Endothelial cell (in vitro differentiated cells): ENCODE results near the gene SLC38A10. TPM values are rescaled to one million over a fixed set of nuclear protein-coding genes. Genes with fewer than 3 reads are reported as not detected.

Source experiments
- DNase-seq: peaks from one replicate; pipeline ENCODE4 v3.0.0; 2021; ENCODE audit warnings: low spot score
- H3K27ac Mint-ChIP-seq: one replicate; pipeline ENCODE4 v1.8.0; 2021; ENCODE audit warnings: mixed read lengths, inconsistent platforms; ENCODE audit not compliant: unreplicated experiment
- H3K27me3 Mint-ChIP-seq: one replicate; pipeline ENCODE4 v1.8.0; 2021; ENCODE audit warnings: mild to moderate bottlenecking, moderate library complexity, mixed read lengths, inconsistent platforms; ENCODE audit not compliant: unreplicated experiment
- H3K36me3 Mint-ChIP-seq: one replicate; pipeline ENCODE4 v1.8.0; 2021; ENCODE audit warnings: mild to moderate bottlenecking, low read depth, mixed read lengths, inconsistent platforms; ENCODE audit not compliant: unreplicated experiment
- H3K4me1 Mint-ChIP-seq: one replicate; pipeline ENCODE4 v1.8.0; 2021; ENCODE audit warnings: mild to moderate bottlenecking, mixed read lengths, inconsistent platforms; ENCODE audit not compliant: unreplicated experiment
- H3K4me3 Mint-ChIP-seq: one replicate; pipeline ENCODE4 v1.8.0; 2021; ENCODE audit warnings: mild to moderate bottlenecking, mixed read lengths, inconsistent platforms; ENCODE audit not compliant: unreplicated experiment
- H3K9me3 Mint-ChIP-seq: one replicate; pipeline ENCODE4 v1.8.0; 2021; ENCODE audit warnings: mixed read lengths, inconsistent platforms; ENCODE audit not compliant: unreplicated experiment
- CTCF ChIP-seq: fragments of 200-600 bp; sonication (generic); IDR thresholded peaks from one replicate; pipeline ENCODE4 v1.5.0; 2021; ENCODE audit warnings: antibody characterized with exemption; ENCODE audit not compliant: unreplicated experiment
- total RNA-seq: library from RNA; stranded (reverse); fragmentation: NEBNext Ultra II Directional; extraction: Animal tissue kit (Norgen Biotek cat#: 25700); gene quantifications from one replicate; pipeline ENCODE4 v1.2.1, GENCODE V29; 2021; ENCODE audit not compliant: unreplicated experiment

SLC38A10 gene
- total RNA-seq, 1 donor from 2014 or later: 57.2 TPM

- Mint-ChIP-seq H3K4me1 (peaks cover 36% of the 10 kb centered on the region), H3K36me3 (peaks cover 3% of the 10 kb centered on the region), H3K27ac (no peak overlapping the region), H3K27me3 (peaks cover 8% of the 10 kb centered on the region), H3K4me3 (peak overlapping the region; percentile 32), H3K9me3 (no peaks in the 10 kb centered on the region)
- no peak for DNase-seq
- no peak for TF ChIP-seq CTCF
These were observed 4.9 kb downstream of the SLC38A10 start for GRCh38 chr17:81290230-81290629.

DNA sequence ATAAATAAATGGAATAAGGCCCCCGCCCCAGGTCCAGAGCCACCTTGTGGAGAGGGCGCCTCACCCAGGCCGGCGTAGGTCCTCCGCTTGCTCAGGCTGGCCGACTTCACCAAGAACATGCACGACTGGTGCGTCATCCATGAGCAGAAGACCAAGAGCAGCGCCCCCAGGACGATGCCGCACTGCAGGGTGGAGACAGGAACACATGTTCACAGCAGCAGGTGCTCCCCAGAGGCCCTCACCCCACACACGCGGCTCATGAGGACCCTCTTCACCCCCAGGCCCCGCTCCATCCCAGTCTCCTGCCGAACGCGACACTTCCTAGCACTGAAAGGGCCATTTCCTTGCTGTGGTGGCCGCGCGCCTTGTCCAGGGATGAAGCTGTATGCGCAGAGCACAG lies 5.5 kb downstream of the SLC38A10 start:
- H3K9me3 Mint-ChIP-seq: no peaks in the 10 kb centered on the region
- no peak overlapping the region for H3K27ac Mint-ChIP-seq
- H3K4me1 Mint-ChIP-seq: peaks cover 42% of the 10 kb centered on the region
- H3K27me3 Mint-ChIP-seq: peaks cover 8% of the 10 kb centered on the region
- TF ChIP-seq CTCF: no peak
- H3K36me3 Mint-ChIP-seq: peaks cover 3% of the 10 kb centered on the region
- peak overlapping the region; percentile 32 for H3K4me3 Mint-ChIP-seq
- no peak for DNase-seq

DNA sequence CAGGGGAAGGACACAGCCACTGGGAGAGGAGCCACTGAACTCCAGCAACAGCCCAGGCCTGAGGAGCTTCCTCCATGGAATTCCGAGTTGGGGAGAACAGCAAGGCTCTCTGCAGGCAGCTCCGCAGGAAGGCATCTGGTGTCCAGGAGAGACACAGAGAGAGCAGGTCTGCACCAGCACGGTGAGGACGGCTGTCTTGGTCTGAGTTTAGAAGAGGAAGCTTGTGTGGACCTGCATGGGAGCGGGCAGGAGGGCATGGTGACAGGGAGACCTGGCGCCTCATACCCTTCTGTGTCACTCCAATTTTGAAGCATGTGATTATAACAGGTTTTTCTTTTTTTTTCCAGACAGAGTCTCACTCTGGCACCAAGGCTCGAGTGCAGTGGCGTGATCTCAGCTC lies 6.4 kb downstream of the SLC38A10 start:
- Mint-ChIP-seq H3K9me3 (no peaks in the 10 kb centered on the region), H3K4me3 (no peak overlapping the region), H3K27ac (peak overlapping the region; percentile 64), H3K36me3 (peaks cover 3% of the 10 kb centered on the region), H3K27me3 (peaks cover 6% of the 10 kb centered on the region), H3K4me1 (peaks cover 41% of the 10 kb centered on the region)
- no peak for DNase-seq
- TF ChIP-seq CTCF: no peak

DNA sequence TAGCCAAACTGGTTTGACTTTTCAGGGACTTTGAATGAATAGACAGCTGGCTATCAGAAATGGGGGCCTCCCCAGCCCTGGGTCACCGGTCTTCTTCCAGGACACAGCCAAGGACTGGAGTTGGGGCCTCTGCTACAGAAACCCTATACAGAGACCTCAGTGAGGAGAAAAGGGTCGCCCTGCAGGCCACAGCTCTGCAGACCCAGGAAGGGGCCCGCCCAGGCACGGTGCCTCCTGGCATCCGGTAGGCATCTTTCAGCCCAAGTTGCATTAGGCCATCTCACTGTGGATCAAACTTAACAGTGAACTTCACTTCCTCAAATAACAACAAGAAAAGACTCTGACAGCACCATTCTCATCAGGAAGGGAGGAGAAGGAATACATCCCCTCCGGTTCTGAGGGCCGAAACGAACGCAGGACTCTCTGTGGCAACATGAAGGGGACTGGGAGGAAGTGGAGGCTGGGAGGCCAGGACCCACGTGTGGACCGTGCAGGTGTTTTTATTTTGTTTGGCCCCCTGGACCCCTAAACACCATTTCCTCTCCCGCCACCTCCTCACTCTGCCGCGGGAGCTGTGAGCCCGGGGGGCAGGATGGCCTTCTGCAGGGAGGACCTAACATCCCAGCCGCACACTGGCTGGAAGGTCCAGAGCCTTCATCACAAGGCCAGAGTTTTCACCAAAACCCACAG lies 7.2 kb downstream of the SLC38A10 start:
- peaks cover 41% of the 10 kb centered on the region for H3K4me1 Mint-ChIP-seq
- peaks cover 6% of the 10 kb centered on the region for H3K27me3 Mint-ChIP-seq
- no peak for DNase-seq
- H3K9me3 Mint-ChIP-seq: no peaks in the 10 kb centered on the region
- peak overlapping the region; percentile 64 for H3K27ac Mint-ChIP-seq
- peaks cover 3% of the 10 kb centered on the region for H3K36me3 Mint-ChIP-seq
- TF ChIP-seq CTCF: no peak
- H3K4me3 Mint-ChIP-seq: no peak overlapping the region

- no peak for DNase-seq
- Mint-ChIP-seq H3K27ac (peak overlapping the region; percentile 96), H3K4me3 (no peak overlapping the region), H3K36me3 (peaks cover 3% of the 10 kb centered on the region), H3K4me1 (peaks cover 41% of the 10 kb centered on the region), H3K9me3 (no peaks in the 10 kb centered on the region), H3K27me3 (peaks cover 6% of the 10 kb centered on the region)
- TF ChIP-seq CTCF: no peak
These were observed 8.0 kb downstream of the SLC38A10 start for GRCh38 chr17:81287152-81287551.
